CD14-positive monocyte (primary cell): Measurements from ENCODE around the gene DNAJC18. TPM values are rescaled to one million over a fixed set of nuclear protein-coding genes. Genes with fewer than 3 reads are reported as not detected.

ENCODE experiments used
- DNase-seq, 3 donors: peaks; one replicate each; pipeline ENCODE4 v3.0.0-alpha.2; 2011 to 2022
- H2AFZ ChIP-seq: 2 replicates; pipeline ENCODE4 v1.6.0; 2012; ENCODE audit warnings: mild to moderate bottlenecking, low read depth, low read length, inconsistent platforms; ENCODE audit not compliant: insufficient read depth, poor library complexity, severe bottlenecking
- H3K27ac ChIP-seq, 2 donors: 1 replicate in 1 of 2; 2 replicates in 1 of 2; pipeline ENCODE4 v1.5.1; 2012 to 2013; ENCODE audit warnings: low read length in 2 of 2, control low read depth in 1 of 2, inconsistent platforms in 1 of 2, low read depth in 1 of 2, mild to moderate bottlenecking in 1 of 2
- H3K27me3 ChIP-seq, 2 donors: one replicate each; pipeline versions ENCODE4 v1.6.0 to v1.6.1; 2011 to 2013; ENCODE audit warnings: low read length in 2 of 2; ENCODE audit not compliant: control insufficient read depth in 2 of 2, insufficient read depth in 2 of 2
- H3K36me3 ChIP-seq, 2 donors: replicated peaks in 1 of 2; 1 replicate in 1 of 2; 2 replicates in 1 of 2; pipeline versions ENCODE4 v1.5.1 to v1.6.1; 2012 to 2013; ENCODE audit warnings: low read length in 2 of 2, control low read depth in 1 of 2, inconsistent platforms in 1 of 2, mild to moderate bottlenecking in 1 of 2; ENCODE audit not compliant: insufficient read depth in 2 of 2, control insufficient read depth in 1 of 2
- H3K4me1 ChIP-seq, 2 donors: 1 replicate in 1 of 2; 2 replicates in 1 of 2; pipeline versions ENCODE4 v1.5.1 to v1.6.1; 2012 to 2013; ENCODE audit warnings: low read length in 2 of 2, control low read depth in 1 of 2, inconsistent platforms in 1 of 2, mild to moderate bottlenecking in 1 of 2, moderate library complexity in 1 of 2; ENCODE audit not compliant: insufficient read depth in 2 of 2, control insufficient read depth in 1 of 2
- H3K4me2 ChIP-seq: replicated peaks from 2 replicates; pipeline ENCODE3; 2012; ENCODE audit warnings: low read length, moderate library complexity, mild to moderate bottlenecking; ENCODE audit not compliant: poor library complexity, severe bottlenecking; ENCODE audit errors: extremely low read depth
- H3K4me3 ChIP-seq, 3 experiments: fragments of 200-600 bp in 1 of 3; sonication (generic) in 1 of 3; replicated peaks in 1 of 3; 1 replicate in 2 of 3; 2 replicates in 1 of 3; pipeline ENCODE4 v1.5.1; 2011 to 2013; ENCODE audit warnings: low read length in 3 of 3, mild to moderate bottlenecking in 3 of 3, control low read depth in 2 of 3, low read depth in 2 of 3, inconsistent platforms in 1 of 3, moderate library complexity in 1 of 3
- H3K79me2 ChIP-seq: 2 replicates; pipeline ENCODE4 v1.6.0; 2012; ENCODE audit warnings: mild to moderate bottlenecking, control low read depth, inconsistent platforms, low read length, moderate library complexity; ENCODE audit not compliant: insufficient read depth
- H3K9ac ChIP-seq: 2 replicates; pipeline ENCODE4 v1.6.0; 2017; ENCODE audit warnings: low read length, mild to moderate bottlenecking; ENCODE audit not compliant: insufficient read depth, poor library complexity, severe bottlenecking
- H3K9me3 ChIP-seq, 2 donors: replicated peaks in 1 of 2; 1 replicate in 1 of 2; 2 replicates in 1 of 2; pipeline versions ENCODE4 v1.5.1 to v1.6.1; 2012 to 2013; ENCODE audit warnings: low read length in 2 of 2, control low read depth in 1 of 2; ENCODE audit not compliant: control insufficient read depth in 1 of 2, insufficient read depth in 1 of 2
- H4K20me1 ChIP-seq: 2 replicates; pipeline ENCODE4 v1.6.0; 2012; ENCODE audit warnings: mild to moderate bottlenecking, low read length, control low read depth, moderate library complexity; ENCODE audit not compliant: insufficient read depth
- H3K27ac Mint-ChIP-seq, 7 donors: one replicate each; pipeline ENCODE4 v1.8.0; 2020; ENCODE audit warnings: mild to moderate bottlenecking in 7 of 7, mixed read lengths in 7 of 7, moderate library complexity in 6 of 7, inconsistent platforms in 2 of 7
- H3K27me3 Mint-ChIP-seq, 3 donors: one replicate each; pipeline ENCODE4 v1.8.0; 2021 to 2022; ENCODE audit warnings: low read depth in 3 of 3, mild to moderate bottlenecking in 3 of 3, mixed read lengths in 3 of 3, moderate library complexity in 3 of 3, inconsistent platforms in 1 of 3
- H3K36me3 Mint-ChIP-seq, 2 donors: one replicate each; pipeline ENCODE4 v1.8.0; 2020; ENCODE audit warnings: mixed read lengths in 2 of 2, inconsistent platforms in 1 of 2, mild to moderate bottlenecking in 1 of 2
- H3K4me1 Mint-ChIP-seq: one replicate; pipeline ENCODE4 v1.8.0; 2020; ENCODE audit warnings: mild to moderate bottlenecking, mixed read lengths
- H3K4me3 Mint-ChIP-seq, 2 donors: one replicate each; pipeline ENCODE4 v1.8.0; 2020; ENCODE audit warnings: mild to moderate bottlenecking in 2 of 2, mixed read lengths in 2 of 2, moderate library complexity in 1 of 2
- H3K9me3 Mint-ChIP-seq, 7 donors: one replicate each; pipeline ENCODE4 v1.8.0; 2020 to 2022; ENCODE audit warnings: mixed read lengths in 7 of 7, mild to moderate bottlenecking in 6 of 7, moderate library complexity in 6 of 7, inconsistent platforms in 2 of 7
- WGBS: methylation state at CpG from one replicate; pipeline ENCODE4 v1.1.5; 2013; ENCODE audit warnings: missing lambda C conversion rate; ENCODE audit not compliant: insufficient coverage; 5-methylcytosine and 5-hydroxymethylcytosine counted together
- intact Hi-C, 2 donors: fragments of 100-400 bp; cut with micrococcal nuclease; formaldehyde crosslinking; loops; one replicate each; pipeline versions ENCODE4 v1.15.0 to v1.15.1; 2023
- polyA plus RNA-seq, 3 donors: library from polyadenylated mRNA; depleted of rRNA in 1 of 3; unstranded in 2 of 3; stranded (reverse) in 1 of 3; fragments of 300-500 nt in 2 of 3; fragments of >200 nt in 1 of 3; fragmentation: Illumina TruSeq in 2 of 3; gene quantifications; 1 replicate in 2 of 3; 2 replicates in 1 of 3; pipeline ENCODE4 v1.2.3, GENCODE V29; 2012 to 2021
- TF ChIP-seq, protein P1 (sequence below): fragments of 200-600 bp; IDR thresholded peaks from one replicate; pipeline ENCODE4 v1.8.0; 2022; ENCODE audit warnings: antibody characterized with exemption, mild to moderate bottlenecking

DNAJC18 gene
- polyA plus RNA-seq, 3 donors = 0.87 to 2.6 (median 2.2) TPM

GRCh38 chr5:139473565-139473964, 34.2 kb upstream of the DNAJC18 start:
- 88% methylated on average over 2 of the region's 2 CpGs for WGBS
- H3K27ac Mint-ChIP-seq = peak overlapping the region in 2 of 7 donors; percentile 26 to 43

GRCh38 chr5:139473105-139473504, 33.8 kb upstream of the DNAJC18 start:
- Histone ChIP-seq H3K4me1 (peaks cover 70 to 95% of the 10 kb centered on the region in 2 donors), H3K27ac (no peak overlapping the region), H3K27me3 (no peaks in the 10 kb centered on the region), H3K79me2 (peaks cover 40% of the 10 kb centered on the region), H3K9me3 (no peaks in the 10 kb centered on the region), H3K4me3 (no peak overlapping the region), H3K36me3 (peaks cover 13 to 23% of the 10 kb centered on the region in 2 donors), H3K4me2 (no peak overlapping the region), H2AFZ (no peak overlapping the region), H4K20me1 (peaks cover 40% of the 10 kb centered on the region), H3K9ac (no peak overlapping the region)
- intact Hi-C loops = no loop called here
- peaks cover 0 to 3% (median 0%) of the 10 kb centered on the region in 7 donors for H3K9me3 Mint-ChIP-seq
- 74% methylated on average over 8 of the region's 8 CpGs for WGBS
- DNase-seq = no peak
- TF ChIP-seq, protein P1, sequence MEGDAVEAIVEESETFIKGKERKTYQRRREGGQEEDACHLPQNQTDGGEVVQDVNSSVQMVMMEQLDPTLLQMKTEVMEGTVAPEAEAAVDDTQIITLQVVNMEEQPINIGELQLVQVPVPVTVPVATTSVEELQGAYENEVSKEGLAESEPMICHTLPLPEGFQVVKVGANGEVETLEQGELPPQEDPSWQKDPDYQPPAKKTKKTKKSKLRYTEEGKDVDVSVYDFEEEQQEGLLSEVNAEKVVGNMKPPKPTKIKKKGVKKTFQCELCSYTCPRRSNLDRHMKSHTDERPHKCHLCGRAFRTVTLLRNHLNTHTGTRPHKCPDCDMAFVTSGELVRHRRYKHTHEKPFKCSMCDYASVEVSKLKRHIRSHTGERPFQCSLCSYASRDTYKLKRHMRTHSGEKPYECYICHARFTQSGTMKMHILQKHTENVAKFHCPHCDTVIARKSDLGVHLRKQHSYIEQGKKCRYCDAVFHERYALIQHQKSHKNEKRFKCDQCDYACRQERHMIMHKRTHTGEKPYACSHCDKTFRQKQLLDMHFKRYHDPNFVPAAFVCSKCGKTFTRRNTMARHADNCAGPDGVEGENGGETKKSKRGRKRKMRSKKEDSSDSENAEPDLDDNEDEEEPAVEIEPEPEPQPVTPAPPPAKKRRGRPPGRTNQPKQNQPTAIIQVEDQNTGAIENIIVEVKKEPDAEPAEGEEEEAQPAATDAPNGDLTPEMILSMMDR = no peak
- no peak overlapping the region for H3K4me3 Mint-ChIP-seq
- H3K27ac Mint-ChIP-seq = peak overlapping the region in 2 of 7 donors; percentile 40 to 41
- no peaks in the 10 kb centered on the region for H3K27me3 Mint-ChIP-seq
- peaks cover 95% of the 10 kb centered on the region for H3K4me1 Mint-ChIP-seq
- H3K36me3 Mint-ChIP-seq = peaks cover 24 to 33% of the 10 kb centered on the region in 2 donors

More at GRCh38 chr5:139473565-139473964, 34.2 kb upstream of the DNAJC18 start:
- TF ChIP-seq, protein P1 = no peak
- Histone ChIP-seq H3K79me2 (peaks cover 45% of the 10 kb centered on the region), H3K36me3 (peaks cover 18 to 27% of the 10 kb centered on the region in 2 donors), H3K9me3 (no peaks in the 10 kb centered on the region), H3K4me1 (peaks cover 70 to 95% of the 10 kb centered on the region in 2 donors), H3K4me3 (no peak overlapping the region), H3K4me2 (no peak overlapping the region), H3K27ac (no peak overlapping the region), H2AFZ (no peak overlapping the region), H3K27me3 (no peaks in the 10 kb centered on the region), H3K9ac (no peak overlapping the region), H4K20me1 (peaks cover 44% of the 10 kb centered on the region)
- H3K9me3 Mint-ChIP-seq = peaks cover 0 to 3% (median 0%) of the 10 kb centered on the region in 7 donors
- H3K36me3 Mint-ChIP-seq = peaks cover 29 to 38% of the 10 kb centered on the region in 2 donors
- no peaks in the 10 kb centered on the region for H3K27me3 Mint-ChIP-seq
- intact Hi-C loops = no loop called here
- H3K4me3 Mint-ChIP-seq = no peak overlapping the region
- peaks cover 95% of the 10 kb centered on the region for H3K4me1 Mint-ChIP-seq
- no peak for DNase-seq
